Breast epithelium (tissue), 3 donors: ENCODE measurements around the gene BCAT1.

Source experiments
- CTCF ChIP-seq, 3 donors: fragments of 450-650 bp; IDR thresholded peaks; one replicate each; pipeline ENCODE4 v1.5.1; 2016 to 2017; ENCODE audit warnings: antibody characterized with exemption in 3 of 3, mild to moderate bottlenecking in 3 of 3, moderate library complexity in 3 of 3
- POLR2A ChIP-seq: fragments of 450-650 bp; IDR thresholded peaks from one replicate; pipeline ENCODE4 v1.6.1; 2016; ENCODE audit warnings: antibody characterized with exemption, mild to moderate bottlenecking, moderate library complexity
- POLR2AphosphoS5 ChIP-seq, 3 donors: sonication (generic); formaldehyde crosslinking; IDR thresholded peaks; one replicate each; pipeline ENCODE4 v1.6.1; 2017; ENCODE audit warnings: antibody characterized with exemption in 3 of 3

DNA sequence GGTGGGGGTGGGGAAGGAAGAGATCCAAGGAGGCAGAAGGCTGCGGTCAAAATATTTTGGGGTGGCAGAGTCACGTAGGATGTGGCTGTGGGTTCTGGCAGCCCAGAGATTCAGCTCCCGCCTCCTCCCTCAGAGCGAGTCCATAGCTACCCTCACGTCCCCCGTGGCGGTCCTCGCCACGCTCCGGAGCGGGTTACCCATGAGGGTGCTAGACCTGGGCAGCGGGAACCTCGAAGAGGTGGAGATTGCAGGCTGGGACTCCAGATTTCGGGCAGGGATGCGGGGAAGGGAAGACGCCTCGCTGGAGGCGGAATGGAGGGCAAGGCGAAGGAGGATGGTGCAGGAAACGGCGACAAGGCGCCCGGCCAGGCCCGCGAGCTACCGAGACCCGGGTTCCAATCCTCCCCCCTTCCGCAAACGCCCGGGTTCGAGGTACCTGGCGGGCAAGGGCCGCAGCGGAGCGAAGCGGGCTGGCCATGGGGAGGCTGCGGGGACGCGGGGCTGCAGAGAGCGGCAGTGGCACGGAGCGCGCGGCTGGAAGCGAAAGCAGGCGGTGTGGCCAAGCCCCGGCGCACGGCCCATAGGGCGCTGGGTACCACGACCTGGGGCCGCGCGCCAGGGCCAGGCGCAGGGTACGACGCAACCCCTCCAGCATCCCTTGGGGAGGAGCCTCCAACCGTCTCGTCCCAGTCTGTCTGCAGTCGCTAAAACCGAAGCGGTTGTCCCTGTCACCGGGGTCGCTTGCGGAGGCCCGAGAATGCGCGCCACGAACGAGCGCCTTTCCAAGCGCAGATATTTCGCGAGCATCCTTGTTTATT is 46.2 kb downstream of the BCAT1 start:
- TF ChIP-seq CTCF (IDR thresholded peaks at IDR 0.05) = no peak
- no peak for TF ChIP-seq POLR2A
- no peak for TF ChIP-seq POLR2AphosphoS5 (IDR thresholded peaks at IDR 0.05)
